Transverse colon (tissue), 4 donors: Measurements from ENCODE around the gene THSD4. TPM values are rescaled to one million over a fixed set of nuclear protein-coding genes. Genes with fewer than 3 reads are reported as not detected.

Experiments
- DNase-seq: peaks from one replicate; pipeline ENCODE4 v3.0.0-alpha.2; 2019
- H3K27ac ChIP-seq, 4 donors: fragments of 200-600 bp; sonication (generic); 2 replicates each; pipeline ENCODE4 v1.5.1; 2016 to 2018; ENCODE audit warnings: inconsistent platforms in 4 of 4
- H3K27me3 ChIP-seq: fragments of 200-600 bp; sonication (generic); 2 replicates; pipeline ENCODE4 v1.5.1; 2017; ENCODE audit warnings: inconsistent platforms
- H3K36me3 ChIP-seq, 4 donors: fragments of 200-600 bp; sonication (generic); 2 replicates each; pipeline ENCODE4 v1.5.1; 2017 to 2019; ENCODE audit warnings: inconsistent platforms in 4 of 4
- H3K4me1 ChIP-seq, 4 donors: fragments of 200-600 bp; sonication (generic); 2 replicates each; pipeline ENCODE4 v1.5.1; 2017 to 2020; ENCODE audit warnings: inconsistent platforms in 4 of 4
- H3K4me3 ChIP-seq, 4 donors: fragments of 200-600 bp; sonication (generic); 1 replicate in 1 of 4; 2 replicates in 3 of 4; pipeline versions ENCODE4 v1.5.1 to v1.6.1; 2017 to 2019; ENCODE audit warnings: inconsistent platforms in 4 of 4
- H3K9me3 ChIP-seq, 2 donors: fragments of 200-600 bp; sonication (generic); 2 replicates each; pipeline ENCODE4 v1.5.1; 2017 to 2019; ENCODE audit warnings: inconsistent platforms in 2 of 2
- EP300 ChIP-seq: sonication (generic); formaldehyde crosslinking; IDR thresholded peaks from one replicate; pipeline ENCODE4 v1.6.1; 2017; ENCODE audit warnings: antibody characterized with exemption, low read depth
- POLR2A ChIP-seq: fragments of 450-650 bp; IDR thresholded peaks from one replicate; pipeline ENCODE4 v1.6.1; 2016; ENCODE audit warnings: antibody characterized with exemption, mild to moderate bottlenecking, moderate library complexity
- POLR2AphosphoS5 ChIP-seq, 3 donors: sonication (generic); formaldehyde crosslinking; IDR thresholded peaks; one replicate each; pipeline ENCODE4 v1.6.1; 2016; ENCODE audit warnings: antibody characterized with exemption in 3 of 3
- WGBS, 2 donors: methylation state at CpG; one replicate each; pipeline ENCODE4 v1.1.5; 2018; ENCODE audit warnings: low coverage in 1 of 2; 5-methylcytosine and 5-hydroxymethylcytosine counted together
- in situ Hi-C, 4 donors: fragments of 200-750 bp; cut with MboI; loops; one replicate each; pipeline versions ENCODE4 v1.15.0 to v1.15.1; 2017; ENCODE audit warnings: low sequenced_read_pairs in 3 of 4, low pct_ligation_motif_present in 1 of 4, low pct_unique_long_range_greater_than_20kb in 1 of 4
- intact Hi-C: fragments of 100-400 bp; cut with DNase I; formaldehyde crosslinking; loops from one replicate; pipeline ENCODE4 v1.15.1; 2023; ENCODE audit warnings: low total_unique reads
- total RNA-seq, 4 donors: library from RNA; depleted of rRNA; stranded (reverse); fragments of >200 nt; gene quantifications; one replicate each; pipeline ENCODE4 v1.1.0, GENCODE V29; 2016
- TF ChIP-seq, protein P1 (sequence below), 5 experiments: fragments of 200-600 bp in 3 of 5; fragments of 450-650 bp in 2 of 5; sonication (generic) in 3 of 5; IDR thresholded peaks; 1 replicate in 2 of 5; 2 replicates in 3 of 5; pipeline ENCODE4 v1.5.1; 2016 to 2017; ENCODE audit warnings: antibody characterized with exemption in 5 of 5, inconsistent platforms in 3 of 5, mild to moderate bottlenecking in 2 of 5, moderate library complexity in 1 of 5

Gene THSD4
- total RNA-seq, 4 donors from 2014 or later, result 13.3 to 57.2 (median 47.4) TPM

- WGBS, 2 donors, result 75 to 84% methylated on average over 3 to 4 of the region's 4 CpGs
- H3K27me3 ChIP-seq, result no peaks in the 10 kb centered on the region
- no peaks in the 10 kb centered on the region for H3K4me1 ChIP-seq
- DNase-seq, result no peak
- H3K4me3 ChIP-seq, result no peak overlapping the region
- in situ Hi-C loops (no loop called here), intact Hi-C loops (no loop called here)
- no peaks in the 10 kb centered on the region for H3K9me3 ChIP-seq
- H3K36me3 ChIP-seq, result no peaks in the 10 kb centered on the region
- no peak overlapping the region for H3K27ac ChIP-seq
- TF ChIP-seq, protein P1, sequence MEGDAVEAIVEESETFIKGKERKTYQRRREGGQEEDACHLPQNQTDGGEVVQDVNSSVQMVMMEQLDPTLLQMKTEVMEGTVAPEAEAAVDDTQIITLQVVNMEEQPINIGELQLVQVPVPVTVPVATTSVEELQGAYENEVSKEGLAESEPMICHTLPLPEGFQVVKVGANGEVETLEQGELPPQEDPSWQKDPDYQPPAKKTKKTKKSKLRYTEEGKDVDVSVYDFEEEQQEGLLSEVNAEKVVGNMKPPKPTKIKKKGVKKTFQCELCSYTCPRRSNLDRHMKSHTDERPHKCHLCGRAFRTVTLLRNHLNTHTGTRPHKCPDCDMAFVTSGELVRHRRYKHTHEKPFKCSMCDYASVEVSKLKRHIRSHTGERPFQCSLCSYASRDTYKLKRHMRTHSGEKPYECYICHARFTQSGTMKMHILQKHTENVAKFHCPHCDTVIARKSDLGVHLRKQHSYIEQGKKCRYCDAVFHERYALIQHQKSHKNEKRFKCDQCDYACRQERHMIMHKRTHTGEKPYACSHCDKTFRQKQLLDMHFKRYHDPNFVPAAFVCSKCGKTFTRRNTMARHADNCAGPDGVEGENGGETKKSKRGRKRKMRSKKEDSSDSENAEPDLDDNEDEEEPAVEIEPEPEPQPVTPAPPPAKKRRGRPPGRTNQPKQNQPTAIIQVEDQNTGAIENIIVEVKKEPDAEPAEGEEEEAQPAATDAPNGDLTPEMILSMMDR (IDR thresholded peaks at IDR 0.05), result no peak
- no peak for TF ChIP-seq POLR2AphosphoS5 (IDR thresholded peaks at IDR 0.05)
Measured at GRCh38 chr15:71191296-71191695, 76.0 kb downstream of the THSD4 start.

DNA sequence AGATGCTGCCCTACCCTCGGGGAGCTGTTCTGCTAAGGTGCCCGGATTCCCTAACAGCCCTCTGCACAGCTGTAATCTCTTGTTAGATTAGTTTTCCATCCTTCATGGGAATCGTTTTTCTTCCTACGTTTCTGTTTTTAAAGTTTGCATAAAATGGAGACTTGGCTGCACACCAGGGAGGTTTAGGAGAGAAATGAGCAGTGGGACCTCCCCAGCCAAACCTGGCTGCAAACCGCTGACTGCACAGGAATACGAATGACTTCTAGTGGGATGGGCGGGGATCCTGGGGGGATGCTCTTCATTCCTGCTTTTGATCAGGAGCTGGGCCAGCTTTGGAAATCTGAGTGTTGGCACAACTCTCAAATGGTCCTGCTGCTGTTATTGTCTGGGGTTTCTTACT is 77.5 kb downstream of the THSD4 start:
- intact Hi-C loops (no loop called here), in situ Hi-C loops (no loop called here)
- Histone ChIP-seq H3K36me3 (no peaks in the 10 kb centered on the region), H3K4me3 (no peak overlapping the region), H3K27ac (no peak overlapping the region), H3K4me1 (no peaks in the 10 kb centered on the region), H3K9me3 (no peaks in the 10 kb centered on the region), H3K27me3 (no peaks in the 10 kb centered on the region)
- 83 to 87% methylated on average over 5 to 7 of the region's 7 CpGs for WGBS, 2 donors
- no peak for TF ChIP-seq EP300
- TF ChIP-seq POLR2A, result no peak
- TF ChIP-seq, protein P1 (IDR thresholded peaks at IDR 0.05), result no peak
- TF ChIP-seq POLR2AphosphoS5 (IDR thresholded peaks at IDR 0.05), result no peak
- DNase-seq, result no peak

DNA sequence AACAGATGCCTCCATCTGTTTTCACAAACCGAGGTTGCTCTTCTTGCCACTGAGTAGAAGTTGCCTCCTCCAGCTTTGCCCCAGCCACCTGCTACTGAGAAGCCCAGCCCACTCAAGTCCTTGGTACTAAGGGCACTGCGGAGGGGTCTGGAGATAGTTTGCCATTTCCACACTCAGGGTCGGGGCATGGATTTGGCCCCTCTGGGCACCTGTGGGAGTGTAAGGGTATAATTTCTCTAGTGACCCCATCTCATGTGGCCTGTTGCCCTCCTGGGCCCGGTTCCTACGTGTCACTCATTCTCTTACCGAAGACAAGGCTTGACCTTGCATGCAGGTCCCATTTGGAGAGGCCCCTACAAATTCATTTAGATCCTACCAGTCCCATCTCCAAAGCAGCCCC is 79.0 kb downstream of the THSD4 start:
- Histone ChIP-seq H3K4me3 (no peak overlapping the region), H3K4me1 (no peaks in the 10 kb centered on the region), H3K36me3 (no peaks in the 10 kb centered on the region), H3K9me3 (no peaks in the 10 kb centered on the region), H3K27me3 (no peaks in the 10 kb centered on the region), H3K27ac (no peak overlapping the region)
- no peak for TF ChIP-seq EP300
- no peak for TF ChIP-seq POLR2AphosphoS5 (IDR thresholded peaks at IDR 0.05)
- TF ChIP-seq, protein P1 (IDR thresholded peaks at IDR 0.05), result no peak
- no peak for TF ChIP-seq POLR2A
- in situ Hi-C loops, result no loop called here
- intact Hi-C loops, result no loop called here
- WGBS, 2 donors, result 72 to 93% methylated on average over 5 to 6 of the region's 6 CpGs
- DNase-seq, result no peak

DNA sequence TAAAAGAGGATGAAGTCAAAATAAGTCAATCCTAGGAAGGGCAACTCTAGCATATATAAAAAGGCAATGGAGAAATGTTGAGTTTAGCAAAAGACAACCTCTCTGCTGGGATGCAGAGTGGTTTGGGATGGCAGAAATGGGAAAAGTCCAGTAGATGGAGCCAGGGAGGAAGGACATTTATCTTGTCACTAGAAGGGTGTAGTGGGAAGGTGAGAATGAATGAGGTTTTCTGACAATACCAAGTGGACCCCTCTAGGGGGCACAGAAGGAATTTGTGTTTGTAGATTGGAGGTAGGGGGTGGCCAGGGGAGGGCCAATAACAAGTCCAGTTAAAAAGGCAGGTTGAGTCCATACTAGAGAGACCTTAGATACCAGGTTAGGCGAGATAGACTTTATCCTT is 80.0 kb downstream of the THSD4 start:
- H3K4me1 ChIP-seq, result no peaks in the 10 kb centered on the region
- WGBS, 2 donors, result 68% methylated on average over 1 of the region's 1 CpG; no CpG with 5 or more reads in 1 of the 2 donors
- TF ChIP-seq, protein P1 (IDR thresholded peaks at IDR 0.05), result no peak
- no peak for TF ChIP-seq POLR2AphosphoS5 (IDR thresholded peaks at IDR 0.05)
- TF ChIP-seq EP300, result no peak
- TF ChIP-seq POLR2A, result no peak
- intact Hi-C loops (no loop called here), in situ Hi-C loops (no loop called here)
- no peaks in the 10 kb centered on the region for H3K9me3 ChIP-seq
- no peak overlapping the region for H3K27ac ChIP-seq
- H3K36me3 ChIP-seq, result no peaks in the 10 kb centered on the region
- no peak overlapping the region for H3K4me3 ChIP-seq
- DNase-seq, result no peak
- H3K27me3 ChIP-seq, result no peaks in the 10 kb centered on the region
